Spleen (tissue), 7 donors: ENCODE data around the gene GRN.

Source experiments
- CTCF ChIP-seq, 11 experiments: fragments of 200-600 bp in 7 of 11; fragments of 450-650 bp in 4 of 11; sonication (generic) in 4 of 11; IDR thresholded peaks in 8 of 11; conservative IDR thresholded peaks in 3 of 11; 1 replicate in 7 of 11; 2 replicates in 4 of 11; pipeline versions ENCODE4 v1.4.0 to v1.8.0; 2016 to 2021; ENCODE audit warnings: antibody characterized with exemption in 11 of 11, inconsistent platforms in 4 of 11, mild to moderate bottlenecking in 1 of 11
- POLR2A ChIP-seq, 3 donors: fragments of 450-650 bp; IDR thresholded peaks; one replicate each; pipeline ENCODE4 v1.5.1; 2017; ENCODE audit warnings: antibody characterized with exemption in 3 of 3, mild to moderate bottlenecking in 1 of 3
- POLR2AphosphoS5 ChIP-seq, 3 donors: sonication (generic); formaldehyde crosslinking; IDR thresholded peaks; one replicate each; pipeline ENCODE4 v1.5.1; 2017; ENCODE audit warnings: antibody characterized with exemption in 3 of 3
- donor health status: DM: no; HTN: no; CAD: no; lungs with moderate emphysema.
- donor health status: DM: no; HTN: no; CAD: no.
- donor health status: DM: no; HTN: no; CAD: no.

- TF ChIP-seq CTCF (IDR thresholded peaks at IDR 0.05 in 8 of 11, conservative IDR thresholded peaks at IDR 0.05 in 3 of 11): no peak
- TF ChIP-seq POLR2AphosphoS5 (IDR thresholded peaks at IDR 0.05): no peak
- no peak for TF ChIP-seq POLR2A (IDR thresholded peaks at IDR 0.05)
Observed at GRCh38 chr17:44389723-44390202, 44.7 kb downstream of the GRN start.
